Motor neuron (in vitro differentiated cells): ENCODE data around the gene AOPEP. TPM values are rescaled to one million over a fixed set of nuclear protein-coding genes. Genes with fewer than 3 reads are reported as not detected.

Source experiments
- ATAC-seq, 8 experiments: fragments of 200-7000 bp; cut with Tn5 transposase; replicated peaks in 6 of 8; 2 replicates each; pipeline ENCODE4 v1.8.0; 2021; ENCODE audit warnings: mild to moderate bottlenecking in 8 of 8, moderate library complexity in 8 of 8
- H3K27ac ChIP-seq, 2 donors: fragments of 250-450 bp; sonication (Bioruptor Pico); 2 replicates each; pipeline ENCODE4 v1.9.0; 2021; ENCODE audit warnings: antibody characterized with exemption in 2 of 2, mild to moderate bottlenecking in 2 of 2, moderate library complexity in 1 of 2
- H3K4me1 ChIP-seq, 2 donors: fragments of 250-450 bp; sonication (Bioruptor Pico); replicated peaks in 1 of 2; 2 replicates each; pipeline ENCODE4 v1.6.1; 2021; ENCODE audit warnings: antibody characterized with exemption in 2 of 2, mild to moderate bottlenecking in 2 of 2, moderate library complexity in 1 of 2
- H3K4me3 ChIP-seq, 5 donors: fragments of 250-450 bp; sonication (Bioruptor Pico); 2 replicates each; pipeline ENCODE4 v1.9.0; 2021; ENCODE audit warnings: antibody characterized with exemption in 5 of 5, mild to moderate bottlenecking in 5 of 5, moderate library complexity in 4 of 5
- WGBS, 10 experiments: fragments of 450-650 bp; shearing (Covaris generic); methylation state at CpG; one replicate each; pipeline ENCODE4 v1.0.0; 2022; 5-methylcytosine and 5-hydroxymethylcytosine counted together
- in situ Hi-C, 9 experiments: fragments of 400-800 bp; cut with MboI; loops; one replicate each; pipeline ENCODE4 v1.15.0; 2021; ENCODE audit warnings: low sequenced_read_pairs in 9 of 9, low pct_unique_long_range_greater_than_20kb in 2 of 9; ENCODE audit not compliant: unreplicated experiment in 9 of 9
- total RNA-seq, 8 experiments: library from RNA; unstranded; fragments of 300-600 nt; gene quantifications; 2 replicates each; pipeline versions ENCODE4 v1.2.3 to v1.2.4, GENCODE V29; 2022

AOPEP gene
- total RNA-seq, 8 experiments from 2014 or later, result 8.0 to 152 (median 16.8) TPM

GRCh38 chr9:95091601-95092261 is 365.2 kb downstream of the AOPEP start:
- in situ Hi-C loops, result loop anchor here in 1 of 9 experiments (25.0 kb wide), 1 partner anchor 104 kb away; no protein-coding TSS in a partner anchor
- 0 to 72% (median 20%) methylated on average over 1 to 4 of the region's 12 CpGs; no CpG with 5 or more reads in 7 of the 10 experiments for WGBS, 10 experiments
- peak overlapping the region in 1 of 2 donors; percentile 51 for H3K27ac ChIP-seq
- ATAC-seq, result peak; percentile 44 to 68 (median 60)
- H3K4me1 ChIP-seq, result peaks cover 31 to 33% of the 10 kb centered on the region in 2 donors
- H3K4me3 ChIP-seq, result no peak overlapping the region

GRCh38 chr9:95092262-95093072 is 366.0 kb downstream of the AOPEP start:
- WGBS, 10 experiments, result 0 to 82% (median 67%) methylated on average over 1 to 12 of the region's 19 CpGs; no CpG with 5 or more reads in 1 of the 10 experiments
- peaks cover 31 to 33% of the 10 kb centered on the region in 2 donors for H3K4me1 ChIP-seq
- peak overlapping the region in 1 of 2 donors; percentile 51 for H3K27ac ChIP-seq
- no peak overlapping the region for H3K4me3 ChIP-seq
- ATAC-seq, result peak; percentile 62 to 83 (median 72)
- in situ Hi-C loops, result loop anchor here in 1 of 9 experiments (25.0 kb wide), 1 partner anchor 105 kb away; no protein-coding TSS in a partner anchor

- ATAC-seq, result no peak
- WGBS, 10 experiments, result 60 to 100% (median 94%) methylated on average over 1 to 13 of the region's 16 CpGs; no CpG with 5 or more reads in 2 of the 10 experiments
- in situ Hi-C loops, result loop anchor here in 1 of 9 experiments (25.0 kb wide), 1 partner anchor 106 kb away; no protein-coding TSS in a partner anchor
- H3K27ac ChIP-seq, result no peak overlapping the region
- no peak overlapping the region for H3K4me3 ChIP-seq
- peaks cover 31 to 33% of the 10 kb centered on the region in 2 donors for H3K4me1 ChIP-seq
These were observed 367.1 kb downstream of the AOPEP start for GRCh38 chr9:95093586-95093985.

DNA sequence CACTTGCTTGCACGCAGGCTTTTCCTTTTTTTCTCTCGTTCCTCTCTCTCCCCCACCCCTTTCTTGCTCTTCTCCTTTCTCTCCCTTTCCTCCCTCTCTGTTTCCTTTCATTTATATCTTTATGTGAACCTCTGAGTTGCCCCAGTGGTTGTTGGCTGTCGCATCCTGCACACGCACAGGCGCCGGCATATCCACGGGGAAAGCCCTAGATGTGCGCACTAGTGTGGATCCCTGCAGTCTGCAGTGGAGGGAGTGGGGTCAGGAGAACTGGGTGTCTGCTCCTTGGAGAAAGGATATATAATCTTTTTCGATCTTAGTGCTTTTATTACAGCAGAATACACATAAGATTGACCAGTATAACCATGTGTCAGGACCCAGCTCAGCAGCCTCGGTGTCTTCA is 367.5 kb downstream of the AOPEP start:
- Histone ChIP-seq H3K4me1 (peaks cover 31 to 33% of the 10 kb centered on the region in 2 donors), H3K4me3 (no peak overlapping the region), H3K27ac (no peak overlapping the region)
- no peak for ATAC-seq
- in situ Hi-C loops, result loop anchor here in 1 of 9 experiments (25.0 kb wide), 1 partner anchor 107 kb away; no protein-coding TSS in a partner anchor
- WGBS, 10 experiments, result 54 to 100% (median 98%) methylated on average over 1 to 9 of the region's 10 CpGs; no CpG with 5 or more reads in 1 of the 10 experiments

- WGBS, 10 experiments, result 17 to 96% (median 60%) methylated on average over 1 to 9 of the region's 22 CpGs; no CpG with 5 or more reads in 3 of the 10 experiments
- Histone ChIP-seq H3K27ac (no peak overlapping the region), H3K4me1 (peaks cover 24 to 28% of the 10 kb centered on the region in 2 donors), H3K4me3 (no peak overlapping the region)
- in situ Hi-C loops, result loop anchor here in 1 of 9 experiments (25.0 kb wide), 1 partner anchor 108 kb away; no protein-coding TSS in a partner anchor
- no peak for ATAC-seq
These were observed 369.3 kb downstream of the AOPEP start for GRCh38 chr9:95095641-95096355.

DNA sequence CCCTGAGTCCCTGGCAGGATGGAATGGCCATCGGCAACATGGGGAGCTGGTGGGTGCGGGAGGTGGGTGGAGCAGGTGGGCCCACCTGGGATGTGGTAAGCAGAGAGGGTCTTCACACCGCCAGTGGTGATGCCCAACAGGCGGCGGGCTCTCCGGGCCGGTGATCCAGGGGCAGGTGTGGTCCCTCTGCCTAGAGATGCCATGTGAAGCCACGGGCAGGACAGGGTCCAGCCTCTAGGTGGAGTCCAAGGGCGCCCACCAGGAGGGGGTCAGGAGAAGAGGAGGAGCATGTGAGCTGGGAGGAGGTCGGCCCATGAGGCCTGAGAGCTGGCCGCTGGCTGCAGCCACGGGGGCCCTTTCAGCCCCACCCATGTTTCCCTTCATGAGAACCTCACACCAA is 369.9 kb downstream of the AOPEP start:
- ATAC-seq, result no peak
- peaks cover 18 to 22% of the 10 kb centered on the region in 2 donors for H3K4me1 ChIP-seq
- WGBS, 10 experiments, result 60 to 100% (median 83%) methylated on average over 1 to 2 of the region's 12 CpGs; no CpG with 5 or more reads in 7 of the 10 experiments
- no peak overlapping the region for H3K4me3 ChIP-seq
- in situ Hi-C loops, result loop anchor here in 1 of 9 experiments (25.0 kb wide), 1 partner anchor 109 kb away; no protein-coding TSS in a partner anchor
- H3K27ac ChIP-seq, result no peak overlapping the region

- in situ Hi-C loops, result loop anchor here in 1 of 9 experiments (25.0 kb wide), 1 partner anchor 110 kb away; no protein-coding TSS in a partner anchor
- Histone ChIP-seq H3K4me1 (peaks cover 14 to 18% of the 10 kb centered on the region in 2 donors), H3K4me3 (no peak overlapping the region), H3K27ac (no peak overlapping the region)
- 40 to 100% (median 90%) methylated on average over 1 to 5 of the region's 6 CpGs; no CpG with 5 or more reads in 2 of the 10 experiments for WGBS, 10 experiments
- ATAC-seq, result no peak
These were observed 370.3 kb downstream of the AOPEP start for GRCh38 chr9:95096807-95097206.

- H3K4me1 ChIP-seq, result peaks cover 9 to 13% of the 10 kb centered on the region in 2 donors
- no peak for ATAC-seq
- in situ Hi-C loops, result loop anchor here in 1 of 9 experiments (25.0 kb wide), 1 partner anchor 110 kb away; no protein-coding TSS in a partner anchor
- no peak overlapping the region for H3K27ac ChIP-seq
- no peak overlapping the region for H3K4me3 ChIP-seq
- 60 to 100% (median 100%) methylated on average over 1 to 2 of the region's 7 CpGs; no CpG with 5 or more reads in 3 of the 10 experiments for WGBS, 10 experiments
These were observed 370.8 kb downstream of the AOPEP start for GRCh38 chr9:95097279-95097678.

DNA sequence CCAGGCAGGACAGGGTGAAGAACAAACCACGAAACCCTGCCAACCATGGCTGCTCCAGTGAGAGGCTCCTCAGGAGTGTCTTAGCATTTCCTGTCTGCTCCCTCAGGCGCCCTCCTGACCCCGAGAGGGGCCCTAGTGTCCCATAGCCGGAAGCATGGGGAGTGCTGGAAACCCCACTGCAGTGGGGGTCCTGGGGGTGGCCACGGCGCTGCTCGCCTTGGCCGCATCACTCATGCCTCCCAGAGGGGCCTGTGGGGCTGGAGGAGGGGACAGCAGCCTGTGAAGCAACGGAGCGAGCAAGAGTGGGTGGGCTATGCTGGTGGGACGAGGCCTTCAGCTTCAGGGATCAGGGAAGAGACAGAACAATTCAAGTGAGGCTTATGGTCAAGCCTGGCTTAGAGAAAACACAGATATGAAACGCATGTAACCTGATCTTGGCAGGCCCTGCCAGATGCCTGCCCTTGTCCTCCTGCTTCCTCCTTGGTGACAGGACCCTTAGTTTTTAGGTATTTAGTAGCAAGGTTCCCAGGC is 372.0 kb downstream of the AOPEP start:
- Histone ChIP-seq H3K4me1 (peaks cover 0 to 3% of the 10 kb centered on the region in 2 donors), H3K27ac (no peak overlapping the region), H3K4me3 (no peak overlapping the region)
- in situ Hi-C loops, result loop anchor here in 1 of 9 experiments (25.0 kb wide), 1 partner anchor 111 kb away; no protein-coding TSS in a partner anchor
- 85 to 100% (median 97%) methylated on average over 1 to 6 of the region's 12 CpGs; no CpG with 5 or more reads in 4 of the 10 experiments for WGBS, 10 experiments
- no peak for ATAC-seq

DNA sequence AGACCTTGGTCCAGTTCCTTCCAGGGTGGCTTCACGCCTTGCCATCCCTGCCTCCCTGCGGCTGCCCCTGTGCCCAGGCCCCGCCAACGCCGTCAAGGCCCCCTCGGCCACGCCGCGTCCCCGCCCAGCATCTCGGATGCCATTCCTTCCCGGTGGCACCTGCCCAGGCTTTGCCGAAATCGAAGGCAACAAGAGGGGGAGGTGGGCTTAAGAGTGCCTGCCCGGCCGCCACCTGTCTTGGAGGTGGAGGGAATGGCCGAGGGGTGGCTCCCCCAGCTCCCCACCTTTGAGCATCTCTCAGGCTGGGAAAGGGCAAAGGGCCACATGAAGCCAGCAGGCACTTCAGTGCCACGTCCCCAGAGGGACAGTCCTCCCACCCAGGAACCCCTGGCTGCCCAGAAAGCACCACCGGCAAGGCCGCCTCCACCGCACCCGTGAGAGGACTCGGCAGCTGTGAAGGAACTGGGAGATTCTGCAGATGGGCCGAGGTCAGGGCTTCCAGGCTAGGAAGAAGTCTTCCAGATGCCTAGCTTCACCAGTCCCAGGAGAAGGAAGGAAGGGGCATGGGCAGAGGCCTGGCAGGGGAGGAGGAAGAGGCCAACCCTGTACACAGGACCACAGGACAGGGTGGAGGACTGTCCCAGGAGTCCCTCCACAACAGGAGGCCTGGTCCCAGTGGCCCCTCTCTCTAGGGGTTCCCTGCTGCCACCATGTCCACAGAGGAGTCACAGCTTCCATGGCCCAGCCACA is 373.0 kb downstream of the AOPEP start:
- in situ Hi-C loops, result loop anchor here in 2 of 9 experiments (25.0 kb wide), 2 partner anchors 112 to 312 kb away; no protein-coding TSS in a partner anchor
- 100% methylated on average over 1 of the region's 24 CpGs; no CpG with 5 or more reads in 9 of the 10 experiments for WGBS, 10 experiments
- no peak overlapping the region for H3K27ac ChIP-seq
- peaks cover 4 to 11% of the 10 kb centered on the region in 2 donors for H3K4me1 ChIP-seq
- ATAC-seq, result no peak
- no peak overlapping the region for H3K4me3 ChIP-seq

DNA sequence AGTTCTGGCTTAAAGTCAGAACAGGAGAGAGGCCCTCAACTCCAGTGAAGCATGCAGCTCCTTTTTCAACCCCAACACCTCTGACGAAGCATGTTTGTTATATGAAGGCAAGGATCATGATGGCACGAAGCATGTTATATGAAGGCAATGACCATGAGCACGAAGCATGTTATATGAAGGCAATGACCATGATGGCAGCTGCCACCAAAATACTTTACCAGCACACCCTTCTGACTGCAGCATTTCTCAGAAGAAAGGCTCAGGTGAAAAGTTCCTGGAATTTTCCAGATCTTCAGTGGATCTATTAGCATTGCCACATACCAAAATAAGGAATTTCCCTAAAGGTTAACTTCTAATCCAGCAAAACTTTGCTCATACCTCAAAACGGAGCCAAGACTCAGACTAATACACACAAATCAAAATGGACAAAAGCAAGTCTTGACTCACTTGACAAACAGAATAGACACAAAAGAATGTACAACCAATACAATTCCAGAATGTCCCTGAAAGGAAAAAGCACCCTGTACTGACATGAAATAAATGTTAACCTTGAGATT is 373.6 kb downstream of the AOPEP start:
- in situ Hi-C loops, result loop anchor here in 2 of 9 experiments (25.0 kb wide), 1 partner anchor 313 kb away; no protein-coding TSS in a partner anchor
- no peak for ATAC-seq
- no peak overlapping the region for H3K27ac ChIP-seq
- no peak overlapping the region for H3K4me3 ChIP-seq
- peaks cover 4 to 11% of the 10 kb centered on the region in 2 donors for H3K4me1 ChIP-seq
- WGBS, 10 experiments, result 50 to 100% (median 60%) methylated on average over 1 to 2 of the region's 4 CpGs; no CpG with 5 or more reads in 4 of the 10 experiments
